NK-92 (cell line): ENCODE data around the gene RNF5.
A peak's percentile ranks its signal among the peaks of the same experiment; 100 is the strongest.
"Not testable (repeated sequence)": the region's sequence is repeated elsewhere in the genome, so short reads cannot be mapped to it uniquely, and the experiment has no call there.

Source experiments
- DNase-seq: peaks from one replicate; lab custom pipeline; 2025; ENCODE audit not compliant: unreplicated experiment; lab: John Stamatoyannopoulos, UW

RNF5 gene

GRCh38 chr6:32189069-32189741 lies 11.0 kb downstream of the RNF5 start:
- no peak for DNase-seq

GRCh38 chr6:32189742-32190053 lies 11.5 kb downstream of the RNF5 start:
- no peak for DNase-seq

GRCh38 chr6:32190054-32190851 lies 12.0 kb downstream of the RNF5 start, which contains the start of gene PBX2:
Gene PBX2 (minus strand): TSS chr6:32190202. CDS start chr6:32189915, 287 bp downstream.
- no peak for DNase-seq

- no peak for DNase-seq
Observed at GRCh38 chr6:32190911-32191677, 12.9 kb downstream of the RNF5 start.

GRCh38 chr6:32191696-32192607 lies 13.7 kb downstream of the RNF5 start:
- no peak for DNase-seq

- no peak for DNase-seq
Observed at GRCh38 chr6:32192608-32193039, 14.4 kb downstream of the RNF5 start, which contains the start of gene GPSM3. Gene GPSM3 (minus strand): TSS chr6:32192643. CDS start chr6:32192513, 130 bp downstream.

- not testable (repeated sequence) for DNase-seq
Observed at GRCh38 chr6:32193096-32193495, 14.9 kb downstream of the RNF5 start.

- DNase-seq = no peak
Observed at GRCh38 chr6:32194388-32194787, 16.2 kb downstream of the RNF5 start.

GRCh38 chr6:32194825-32195651 lies 16.8 kb downstream of the RNF5 start:
- DNase-seq = no peak

GRCh38 chr6:32195652-32195901 lies 17.4 kb downstream of the RNF5 start:
- DNase-seq = peak; percentile 92

GRCh38 chr6:32195902-32196681 lies 17.9 kb downstream of the RNF5 start:
- no peak for DNase-seq

- DNase-seq = no peak
Observed at GRCh38 chr6:32196682-32197616, 18.7 kb downstream of the RNF5 start.

- DNase-seq = no peak
Observed at GRCh38 chr6:32198345-32198696, 20.1 kb downstream of the RNF5 start.

GRCh38 chr6:32198866-32199265 lies 20.7 kb downstream of the RNF5 start:
- no peak for DNase-seq

- no peak for DNase-seq
Observed at GRCh38 chr6:32200711-32201475, 22.7 kb downstream of the RNF5 start.

- no peak for DNase-seq
Observed at GRCh38 chr6:32202186-32202585, 24.0 kb downstream of the RNF5 start.

GRCh38 chr6:32203426-32204267 lies 25.4 kb downstream of the RNF5 start:
- no peak for DNase-seq
